Measurements from ENCODE around the gene PTPRN2. TPM values are rescaled to one million over a fixed set of nuclear protein-coding genes. Genes with fewer than 3 reads are reported as not detected.

PTPRN2 gene
- polyA plus RNA-seq, 1 of the 3 experiments (the other 2 are of a cell fraction): 4.0 TPM

DNA sequence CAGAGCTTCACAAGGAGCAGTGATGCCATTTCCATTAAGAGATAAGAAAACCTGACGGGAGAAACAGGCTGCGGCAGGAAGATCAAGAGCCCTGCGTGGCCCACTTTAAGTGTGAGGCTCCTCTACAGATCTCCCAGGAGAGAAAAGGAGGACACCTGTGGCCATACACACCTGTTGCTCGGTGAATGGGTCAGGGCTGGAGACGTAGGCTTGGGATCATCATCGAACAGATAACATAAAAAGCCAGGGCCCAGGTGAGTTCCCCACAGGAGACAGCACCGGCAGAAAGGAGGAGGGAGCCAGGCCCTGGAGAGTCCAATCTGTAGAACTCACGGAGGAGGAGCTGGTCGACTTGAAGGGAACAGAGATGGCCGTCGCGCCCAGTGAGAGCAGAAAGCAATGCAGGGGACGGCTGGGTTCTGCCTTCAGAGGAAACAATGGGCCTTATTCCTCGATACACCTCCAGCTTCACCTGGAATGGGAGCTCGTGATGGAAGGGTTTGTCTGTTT is 694.0 kb downstream of the PTPRN2 start:
- H3K9ac ChIP-seq: no peak overlapping the region
- no peak overlapping the region for H3K27ac ChIP-seq (ENCODE audit: low read depth in 2 of 2, low read length in 1 of 2)
- no peaks in the 10 kb centered on the region for H3K27me3 ChIP-seq (ENCODE audit: insufficient read depth)
- no peaks in the 10 kb centered on the region for H4K20me1 ChIP-seq (ENCODE audit: insufficient read depth)
- no peak overlapping the region for H3K4me2 ChIP-seq
- TF ChIP-seq FOXJ3 (CRISPR knock-in tag; IDR thresholded peaks at IDR 0.05) (no peak), RFX5 (IDR thresholded peaks at IDR 0.05; ENCODE audit: low read length) (no peak), FOSL2 (IDR thresholded peaks at IDR 0.05; ENCODE audit: borderline replicate concordance, low read depth) (no peak), YY1 (IDR thresholded peaks at IDR 0.05; ENCODE audit: low read depth) (no peak), REST (IDR thresholded peaks at IDR 0.05; ENCODE audit: low read depth, low read length) (no peak), EZH2phosphoT487 (IDR thresholded peaks at IDR 0.05; ENCODE audit: borderline replicate concordance, low read depth) (no peak), MXI1 (IDR thresholded peaks at IDR 0.05; ENCODE audit: low read depth, low read length) (no peak), TEAD4 (IDR thresholded peaks at IDR 0.05; ENCODE audit: borderline replicate concordance, insufficient read depth) (no peak), ELF1 (IDR thresholded peaks at IDR 0.05) (no peak), FOXM1 (IDR thresholded peaks at IDR 0.05; ENCODE audit: low read depth) (no peak), RCOR1 (IDR thresholded peaks at IDR 0.05; ENCODE audit: low read length) (no peak), MEF2A (IDR thresholded peaks at IDR 0.05; ENCODE audit: borderline replicate concordance, low read depth) (no peak), NRF1 (IDR thresholded peaks at IDR 0.05; ENCODE audit: low read depth, low read length) (no peak)
- DNase-seq: no peak
- peaks cover 0 to 11% of the 10 kb centered on the region in 2 experiments; a peak in 1 of 4 replicates for H3K4me1 ChIP-seq (ENCODE audit: control insufficient read depth in 1 of 2, insufficient read depth in 2 of 2, low read depth in 1 of 2, low read length in 1 of 2)
- no peaks in the 10 kb centered on the region for H3K79me2 ChIP-seq (ENCODE audit: insufficient read depth)
- no peaks in the 10 kb centered on the region for H3K9me2 ChIP-seq
- WGBS (ENCODE audit: low lambda C conversion rate): 47% methylated on average over 15 of the region's 15 CpGs
- no peaks in the 10 kb centered on the region for H3F3A ChIP-seq (replicated peaks; ENCODE audit: insufficient read depth)
- H3K4me3 ChIP-seq (ENCODE audit: low read depth in 2 of 2, low read length in 1 of 2): no peak overlapping the region
- H2AFZ ChIP-seq (ENCODE audit: low read depth): no peak overlapping the region
- ChIA-PET POLR2A (no interaction called here), CTCF (interaction anchor here (1.2 to 1.5 kb wide), 3 partner anchors 18 to 261 kb away, joined by 3 to 4 read pairs (median 4); no protein-coding TSS in a partner anchor)
- H3K9me3 ChIP-seq: no peaks in the 10 kb centered on the region
- no peaks in the 10 kb centered on the region for H3K36me3 ChIP-seq (replicated peaks in 1 of 2; ENCODE audit: control insufficient read depth in 1 of 2, insufficient read depth in 2 of 2, low read length in 1 of 2)

DNA sequence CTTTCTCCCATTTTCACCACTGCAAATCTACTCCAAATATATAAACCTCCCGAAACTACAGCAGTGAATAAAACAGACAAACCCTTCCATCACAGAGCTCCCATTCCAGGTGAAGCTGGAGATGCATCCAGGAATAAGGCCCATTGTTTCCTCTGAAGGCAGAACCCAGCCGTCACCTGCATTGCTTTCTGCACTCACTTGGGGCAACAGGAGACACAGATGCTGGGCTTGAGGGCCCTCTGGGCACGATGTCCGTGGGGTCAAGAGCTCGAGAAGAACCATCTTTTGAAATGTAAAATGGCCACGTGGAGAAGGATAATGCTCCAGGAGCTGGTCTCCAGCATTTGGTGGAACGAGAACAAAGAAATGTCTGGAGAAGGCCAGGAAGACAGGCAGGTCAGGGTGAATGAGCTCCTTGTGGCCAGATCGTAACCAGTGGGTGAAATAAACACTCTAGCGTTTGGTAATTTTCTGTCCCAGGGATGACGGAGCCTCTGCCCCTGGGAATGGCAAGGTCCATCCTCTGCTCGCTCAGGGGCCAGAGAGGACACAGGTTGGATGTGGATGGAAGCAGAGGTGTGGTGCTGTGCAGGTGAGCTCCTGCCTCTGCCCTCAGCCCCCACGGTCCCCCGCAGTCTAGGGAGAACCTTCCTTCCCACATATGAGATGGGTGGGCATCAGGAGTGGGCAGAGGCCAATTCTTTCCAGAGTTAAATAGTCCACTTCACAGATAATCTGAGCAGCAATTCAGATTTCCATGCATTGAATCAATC is 694.7 kb downstream of the PTPRN2 start:
- CTCF ChIA-PET: interaction anchor here (1.1 to 1.5 kb wide), 4 partner anchors 18 to 460 kb away, joined by 3 to 4 read pairs (median 4); no protein-coding TSS in a partner anchor

More for the DNA sequence above, 694.7 kb downstream of the PTPRN2 start:
- TF ChIP-seq MEF2A (IDR thresholded peaks at IDR 0.05; ENCODE audit: borderline replicate concordance, low read depth) (no peak), SMC3 (IDR thresholded peaks at IDR 0.05; ENCODE audit: low read depth, low read length) (no peak), USF2 (IDR thresholded peaks at IDR 0.05; ENCODE audit: borderline replicate concordance, low read depth, low read length) (no peak), USF1 (IDR thresholded peaks at IDR 0.05; ENCODE audit: borderline replicate concordance, low read depth) (no peak)
- TF ChIP-seq, protein P1, sequence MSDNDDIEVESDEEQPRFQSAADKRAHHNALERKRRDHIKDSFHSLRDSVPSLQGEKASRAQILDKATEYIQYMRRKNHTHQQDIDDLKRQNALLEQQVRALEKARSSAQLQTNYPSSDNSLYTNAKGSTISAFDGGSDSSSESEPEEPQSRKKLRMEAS (IDR thresholded peaks at IDR 0.05; ENCODE audit: low read depth): no peak
- H3K79me2 ChIP-seq (ENCODE audit: insufficient read depth): no peaks in the 10 kb centered on the region
- 38% methylated on average over 13 of the region's 13 CpGs for WGBS (ENCODE audit: low lambda C conversion rate)
- no peak for DNase-seq
- no peaks in the 10 kb centered on the region for H4K20me1 ChIP-seq (ENCODE audit: insufficient read depth)
- no peak overlapping the region for H2AFZ ChIP-seq (ENCODE audit: low read depth)
- no peaks in the 10 kb centered on the region for H3K36me3 ChIP-seq (replicated peaks in 1 of 2; ENCODE audit: control insufficient read depth in 1 of 2, insufficient read depth in 2 of 2, low read length in 1 of 2)
- no peaks in the 10 kb centered on the region for H3K9me3 ChIP-seq
- POLR2A ChIA-PET: no interaction called here
- H3K4me2 ChIP-seq: no peak overlapping the region
- no peaks in the 10 kb centered on the region for H3K27me3 ChIP-seq (ENCODE audit: insufficient read depth)
- no peak overlapping the region for H3K9ac ChIP-seq
- H3F3A ChIP-seq (replicated peaks; ENCODE audit: insufficient read depth): no peaks in the 10 kb centered on the region
- no peak overlapping the region for H3K4me3 ChIP-seq (ENCODE audit: low read depth in 2 of 2, low read length in 1 of 2)
- no peak overlapping the region for H3K27ac ChIP-seq (ENCODE audit: low read depth in 2 of 2, low read length in 1 of 2)
- H3K4me1 ChIP-seq (ENCODE audit: control insufficient read depth in 1 of 2, insufficient read depth in 2 of 2, low read depth in 1 of 2, low read length in 1 of 2): peaks cover 0 to 11% of the 10 kb centered on the region in 2 experiments; a peak in 1 of 4 replicates
- no peaks in the 10 kb centered on the region for H3K9me2 ChIP-seq
